Hippocampal formation (tissue), 2 donors: ENCODE results near the gene METTL2A.
"Not testable (repeated sequence)": the region's sequence is repeated elsewhere in the genome, so short reads cannot be mapped to it uniquely, and the experiment has no call there.

Experiments
- DNase-seq, 2 donors: peaks; one replicate each; lab custom pipeline; 2025; lab: John Stamatoyannopoulos, UW

METTL2A gene

DNA sequence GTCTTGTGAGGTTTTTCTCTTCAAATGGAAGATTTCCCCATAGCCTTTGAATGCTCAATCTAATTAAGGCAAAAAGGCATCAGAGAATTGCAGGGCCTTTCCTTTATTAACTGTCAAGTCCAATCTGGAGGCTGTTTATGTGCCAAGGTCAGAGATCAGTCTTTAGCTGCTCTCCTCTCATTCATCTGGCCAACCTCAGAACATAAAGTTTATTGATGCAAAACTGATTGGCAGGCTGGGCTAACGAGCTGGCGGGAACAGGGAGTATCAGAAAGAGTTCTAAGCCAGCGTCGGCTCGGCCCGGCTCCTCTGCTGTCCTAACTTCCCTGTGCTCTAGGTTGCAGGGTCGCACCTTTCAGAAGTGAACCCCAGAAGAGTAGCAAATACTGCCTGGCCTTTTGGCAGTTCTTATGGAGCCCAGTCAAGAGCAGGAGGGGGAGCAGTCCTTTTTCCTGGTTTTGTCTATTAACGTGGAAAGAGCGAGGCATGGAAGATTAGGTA, 47.7 kb downstream of the METTL2A start:
- not testable (repeated sequence) for DNase-seq

DNA sequence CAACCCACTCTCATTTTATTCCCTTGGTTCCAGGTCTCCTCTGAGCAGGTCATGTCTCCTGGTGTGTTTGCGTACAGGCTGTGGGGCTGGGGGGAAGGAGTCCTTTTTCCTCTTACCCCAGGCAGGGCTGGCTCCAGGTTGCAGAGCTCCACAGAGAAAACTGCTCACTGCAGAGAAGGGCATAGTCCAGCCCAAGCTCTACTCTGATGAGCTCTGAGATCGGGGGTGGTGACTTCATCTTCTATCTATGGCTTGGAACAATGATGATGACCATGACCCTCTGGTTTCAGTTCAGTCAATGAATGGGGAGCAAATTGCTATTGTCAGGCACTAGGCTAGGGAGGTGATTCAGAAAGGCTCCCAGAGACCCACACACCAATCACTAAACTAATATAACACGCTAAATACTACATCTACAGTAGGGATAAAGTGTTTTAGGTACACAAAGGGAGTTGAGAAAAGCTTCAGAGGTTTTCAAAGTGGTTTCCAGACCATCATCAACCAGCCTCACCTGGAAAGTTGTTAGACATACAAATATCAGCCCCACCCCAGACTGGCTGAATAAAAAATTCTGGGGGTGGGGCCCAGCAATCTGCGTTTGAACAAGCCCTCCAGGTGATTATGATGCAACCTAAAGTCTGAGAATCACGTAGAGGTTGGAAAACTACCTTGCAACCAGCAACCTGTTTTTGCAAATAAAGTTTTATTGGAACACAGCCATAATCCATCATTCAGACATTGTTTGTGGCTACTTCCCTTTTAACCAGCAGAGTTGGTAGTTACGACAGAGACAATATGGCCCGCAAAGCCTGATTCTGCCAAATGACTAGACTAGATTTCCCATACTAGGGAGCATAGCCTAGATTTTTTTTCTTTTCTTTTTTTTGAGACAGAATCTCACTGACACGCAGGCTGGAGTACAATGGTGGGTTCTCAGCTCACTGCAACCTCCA, 49.6 kb downstream of the METTL2A start:
- not testable (repeated sequence) for DNase-seq

DNA sequence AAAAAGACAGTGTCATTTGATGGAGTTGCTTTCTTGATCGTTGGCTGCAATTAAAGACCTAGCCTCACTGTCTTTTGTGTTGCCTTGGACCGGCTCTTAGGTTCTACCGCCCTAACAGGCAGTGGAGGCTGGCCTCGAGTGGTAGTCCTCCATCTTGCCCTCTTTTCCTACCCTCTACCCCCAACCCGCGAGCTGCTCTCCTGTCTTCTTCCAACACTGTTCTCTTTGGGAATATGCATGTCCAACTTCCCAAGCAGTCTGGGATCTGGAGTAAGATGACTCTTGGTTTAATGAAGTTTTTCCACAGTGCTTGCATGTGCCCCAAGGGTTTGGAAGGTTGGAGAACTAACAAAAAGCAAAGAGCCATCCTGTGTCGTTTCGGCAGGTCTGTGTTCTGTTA, 53.4 kb downstream of the METTL2A start:
- not testable (repeated sequence) for DNase-seq

DNA sequence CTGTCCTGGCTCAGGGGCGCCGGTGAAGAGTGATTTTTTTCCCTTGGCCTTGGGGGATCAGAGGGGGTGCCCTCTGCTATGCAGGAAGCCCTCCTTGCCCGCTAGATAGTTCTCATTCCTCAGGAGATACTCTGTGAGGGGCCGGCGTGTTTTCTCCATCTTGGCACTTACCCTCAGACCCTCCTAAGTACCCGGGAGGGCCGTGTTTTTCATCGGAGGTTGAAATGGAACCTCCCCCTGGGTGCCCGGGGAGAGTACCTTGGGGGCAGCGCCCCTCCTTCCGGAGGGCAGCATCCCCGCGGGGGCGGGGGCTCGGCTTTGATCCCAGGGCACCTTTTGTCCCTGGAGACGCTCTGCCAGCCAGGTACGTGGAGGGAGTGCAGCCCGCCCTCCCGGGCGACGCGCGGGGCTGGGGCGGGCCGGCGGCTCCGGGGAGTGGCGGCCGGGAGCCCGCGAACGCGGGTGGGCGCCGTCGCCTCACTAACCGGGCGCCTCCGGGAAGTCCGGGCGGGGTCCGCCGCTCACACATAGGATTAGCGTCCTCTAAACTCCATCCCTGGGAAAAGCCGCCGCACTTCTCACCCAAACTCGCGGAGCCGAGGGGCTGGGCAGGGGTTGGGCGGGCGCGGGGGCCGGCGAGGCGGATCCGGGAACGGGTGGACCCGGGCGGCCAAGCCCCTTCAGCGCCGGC, 54.2 kb downstream of the METTL2A start:
- peak in 1 of 2 donors; percentile 63 for DNase-seq

DNA sequence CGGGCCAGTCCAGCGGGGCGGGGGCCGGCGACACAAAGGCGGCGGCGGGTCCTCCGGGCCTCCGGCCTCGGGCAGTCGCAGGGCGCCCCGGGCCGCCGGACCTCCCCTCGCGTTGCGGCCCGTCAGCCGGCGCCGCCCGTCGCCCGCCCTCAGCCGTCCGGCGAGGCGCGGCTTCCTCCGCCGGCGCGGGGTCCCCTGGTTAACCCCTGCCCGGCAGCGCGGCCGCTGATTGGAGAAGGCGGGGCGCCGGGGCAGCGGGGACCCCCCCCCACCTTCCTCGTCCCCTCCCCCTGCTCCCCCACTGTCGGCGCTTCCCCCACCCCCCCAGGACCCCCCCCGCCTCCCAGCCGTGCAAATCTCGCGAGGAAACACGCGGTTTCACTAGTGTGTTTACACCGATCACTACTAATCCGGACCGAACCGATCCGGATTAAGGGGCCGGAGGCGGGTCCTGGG, 54.8 kb downstream of the METTL2A start, which contains the start of gene TLK2:
TSS of gene TLK2 (plus strand) at position 402 of the 456 bp plus-strand sequence. CDS start 2,301 bp downstream, outside the sequence.
- peak; percentile 32 to 64 for DNase-seq

DNA sequence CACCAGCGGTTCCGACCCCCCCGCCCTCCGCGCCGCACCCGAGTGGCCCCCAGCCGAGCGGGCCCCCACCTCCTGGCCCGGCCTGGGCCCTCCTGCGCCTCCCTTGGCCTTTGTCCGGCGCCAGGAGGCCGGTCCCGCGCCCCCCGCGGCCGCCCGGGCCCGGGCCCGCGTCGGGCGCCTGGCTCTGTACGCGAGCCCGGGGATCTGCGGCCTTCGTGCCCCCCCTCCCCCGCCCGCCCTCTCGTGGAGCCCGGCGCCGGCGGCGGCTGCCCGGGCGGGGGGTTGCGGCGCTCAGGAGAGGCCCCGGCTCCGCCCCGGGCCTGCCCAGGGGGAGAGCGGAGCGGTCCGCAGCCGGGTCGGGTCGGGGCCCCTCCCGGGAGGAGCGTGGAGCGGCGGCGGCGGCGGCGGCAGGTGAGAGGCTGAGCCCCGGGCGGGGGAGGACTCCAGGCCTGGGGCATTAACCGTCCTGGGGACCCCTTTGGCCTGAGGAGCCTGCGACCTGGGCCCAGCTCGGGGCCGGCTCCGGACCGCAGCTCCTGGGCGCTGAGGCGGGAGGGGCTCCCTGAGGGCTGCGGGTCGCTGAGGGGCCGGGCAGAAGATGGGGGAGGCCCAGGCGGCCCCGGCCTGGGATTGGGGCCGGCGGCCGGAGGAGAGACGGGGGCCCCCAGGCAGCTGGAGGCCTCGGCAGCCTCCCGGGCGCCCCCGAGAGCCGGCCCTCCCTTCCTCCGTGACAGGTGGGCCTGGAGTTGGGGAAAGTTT, 55.4 kb downstream of the METTL2A start:
- DNase-seq, result peak in 1 of 2 donors; percentile 30

DNA sequence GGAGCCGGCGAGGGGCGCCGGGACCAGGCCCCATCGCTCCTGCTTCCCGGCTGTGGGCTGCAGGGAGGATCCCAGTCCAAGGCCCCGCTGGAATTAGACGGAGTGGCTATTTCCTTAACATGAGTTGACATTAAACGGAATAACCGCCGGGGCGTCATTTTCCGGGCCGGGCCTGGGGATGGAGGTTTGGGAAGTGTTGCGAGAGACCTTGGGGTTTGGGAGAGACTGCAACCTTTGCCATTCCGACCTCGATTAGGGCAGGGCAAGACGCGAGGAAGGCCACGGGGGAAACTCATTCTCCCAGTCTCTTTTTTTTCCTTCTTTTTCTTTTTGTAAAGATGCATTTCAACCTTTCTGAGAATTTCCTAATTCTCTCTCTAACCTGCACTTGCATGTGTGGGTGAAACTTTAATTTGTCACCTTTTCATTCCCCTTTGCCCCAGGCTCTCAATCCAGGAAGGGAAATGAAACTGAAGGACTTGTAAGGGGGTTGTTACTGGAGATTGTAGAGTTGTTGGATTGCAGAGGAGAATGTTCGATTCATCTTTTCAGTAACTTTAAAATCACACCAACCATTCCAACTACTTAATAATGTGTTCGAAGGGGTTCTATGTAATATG, 56.1 kb downstream of the METTL2A start:
- peak in 1 of 2 donors; percentile 4 for DNase-seq

DNA sequence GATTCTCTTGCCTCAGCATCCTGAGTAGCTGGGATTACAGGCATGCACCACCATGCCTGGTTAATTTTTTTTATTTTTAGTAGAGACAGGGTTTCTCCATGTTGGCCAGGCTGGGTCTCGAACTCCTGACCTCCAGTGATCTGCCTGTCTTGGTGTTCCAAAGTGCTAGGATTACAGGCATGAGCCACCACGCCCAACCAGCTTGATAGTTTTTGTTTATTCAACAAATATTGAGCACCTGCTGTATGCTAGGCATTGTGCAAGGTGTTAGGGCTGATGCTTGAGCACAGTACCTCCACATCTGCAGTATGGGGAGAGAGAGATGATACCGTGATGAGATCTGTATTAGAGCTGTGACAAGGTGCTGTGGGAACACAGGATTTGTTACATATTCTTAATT, 58.9 kb downstream of the METTL2A start:
- not testable (repeated sequence) for DNase-seq

DNA sequence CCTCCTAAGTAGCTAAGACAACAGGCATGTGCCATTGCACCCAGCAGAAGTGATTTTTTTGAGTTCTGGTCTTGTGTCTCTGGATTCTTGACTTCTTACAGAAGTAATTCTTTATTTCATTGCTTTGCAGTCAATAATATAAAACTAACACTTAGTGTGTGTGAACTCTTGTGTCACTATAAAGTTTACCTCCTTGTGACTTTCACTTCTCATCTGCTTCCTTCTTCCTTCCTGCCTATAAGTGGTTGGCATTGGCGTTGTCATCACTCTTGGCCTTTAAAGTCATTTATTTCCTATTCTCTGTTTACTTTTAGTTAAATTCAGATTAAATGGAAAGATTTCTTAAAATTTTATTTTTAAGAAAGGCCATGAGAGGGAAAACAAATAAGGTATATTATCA, 67.3 kb downstream of the METTL2A start:
- not testable (repeated sequence) for DNase-seq

DNA sequence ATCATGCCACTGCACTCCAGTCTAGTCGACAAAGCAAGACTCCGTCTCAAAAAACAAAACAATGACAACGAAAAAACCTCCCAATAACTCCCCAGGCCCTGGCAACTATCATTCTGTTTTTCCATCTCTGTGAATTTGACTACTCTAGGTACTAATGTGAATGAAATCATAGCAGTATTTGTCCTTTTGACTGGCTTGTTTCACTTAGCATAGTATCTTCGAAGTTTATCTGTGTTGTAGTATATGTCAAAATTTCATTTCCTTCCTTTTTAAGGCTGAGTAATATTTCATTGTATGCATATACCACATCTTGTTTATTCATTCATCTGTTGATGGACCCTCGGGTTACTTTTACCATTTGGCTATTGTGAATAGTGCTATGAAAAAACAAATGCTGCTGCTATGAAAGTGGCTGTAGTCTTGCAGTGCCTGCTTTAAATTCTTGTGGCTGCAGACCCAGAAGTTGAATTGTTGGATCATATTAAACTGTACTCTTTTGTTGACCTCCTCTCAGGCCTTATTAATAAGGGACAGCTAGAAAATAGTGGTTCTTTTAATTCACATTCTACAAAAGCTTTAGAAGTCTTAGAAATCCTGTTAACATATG, 69.5 kb downstream of the METTL2A start:
- DNase-seq, result not testable (repeated sequence)

DNA sequence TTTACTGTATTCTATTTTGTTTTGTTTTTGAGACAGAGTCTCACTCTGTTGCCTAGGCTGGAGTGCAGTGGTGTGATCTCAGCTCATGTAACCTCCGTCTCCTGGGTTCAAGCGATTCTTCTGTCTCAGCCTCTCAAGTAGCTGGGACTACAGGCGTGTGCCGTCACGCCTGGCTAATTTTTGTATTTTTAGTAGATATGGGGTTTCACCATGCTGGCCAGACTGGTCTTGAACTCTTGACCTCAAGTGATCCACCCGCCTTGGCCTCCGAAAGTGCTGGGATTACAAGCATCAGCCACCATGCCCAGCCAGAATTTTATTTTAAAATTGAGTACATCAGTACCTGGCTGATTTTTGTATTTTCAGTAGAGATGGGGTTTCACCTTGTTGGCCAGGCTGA, 70.4 kb downstream of the METTL2A start:
- not testable (repeated sequence) for DNase-seq

DNA sequence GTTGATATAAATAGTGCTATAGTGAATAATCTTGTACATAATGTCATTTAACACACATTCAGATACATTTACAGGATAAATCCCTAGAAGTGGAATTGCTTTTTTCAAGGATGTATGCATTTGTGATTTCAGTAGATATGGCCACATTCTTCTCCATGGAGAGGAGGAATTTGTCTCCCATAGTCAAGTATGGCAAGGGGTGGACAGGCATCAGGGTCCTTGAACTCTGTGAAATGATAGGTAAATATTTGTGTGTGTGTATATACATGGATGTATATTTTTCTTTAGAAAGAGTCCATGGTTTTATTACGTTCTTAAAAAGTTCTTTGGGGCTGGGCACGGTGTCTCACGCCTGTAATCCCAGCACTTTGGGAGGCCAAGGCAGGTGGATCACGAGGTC, 72.6 kb downstream of the METTL2A start:
- not testable (repeated sequence) for DNase-seq

DNA sequence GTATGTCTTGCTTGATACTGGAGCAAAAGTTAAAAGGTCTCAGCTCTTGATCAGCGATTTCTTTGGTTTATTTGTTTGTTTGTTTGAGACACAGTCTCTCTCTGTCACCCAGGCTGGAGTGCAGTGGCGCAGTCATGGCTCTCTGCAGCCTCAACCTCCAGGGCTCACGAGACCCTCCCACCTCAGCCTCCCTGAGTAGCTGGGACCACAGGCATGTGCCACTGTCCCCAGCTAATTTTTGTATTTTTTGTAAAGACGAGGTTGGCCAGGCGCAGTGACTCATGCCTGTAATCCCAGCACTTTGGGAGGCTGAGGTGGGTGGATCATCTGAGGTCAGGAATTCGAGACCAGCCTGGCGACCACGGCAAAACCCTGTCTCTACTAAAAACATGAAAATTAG, 75.1 kb downstream of the METTL2A start:
- not testable (repeated sequence) for DNase-seq
